Measurements from ENCODE around the gene C18orf63.

The C18orf63 gene

DNA sequence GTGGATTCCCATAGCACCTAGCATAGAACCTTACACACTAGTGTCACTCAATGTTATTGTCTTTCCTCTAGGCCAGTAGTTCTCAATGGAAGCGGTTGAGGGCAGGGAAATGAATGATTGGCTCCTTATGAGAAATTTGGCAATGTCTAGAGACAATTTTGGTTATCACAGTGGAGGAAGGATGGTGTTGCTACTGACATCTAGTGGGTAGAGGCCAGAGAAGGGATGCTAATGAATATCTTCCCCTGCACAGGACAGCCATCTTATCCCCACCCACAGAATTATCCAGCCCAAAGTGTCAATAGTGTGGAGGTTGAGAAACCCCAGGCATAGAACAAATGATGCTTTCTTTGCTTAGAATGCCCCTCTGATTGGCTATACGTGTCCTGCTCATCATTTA, 15.8 kb downstream of the C18orf63 start:
- DNase-seq, result no peak

DNA sequence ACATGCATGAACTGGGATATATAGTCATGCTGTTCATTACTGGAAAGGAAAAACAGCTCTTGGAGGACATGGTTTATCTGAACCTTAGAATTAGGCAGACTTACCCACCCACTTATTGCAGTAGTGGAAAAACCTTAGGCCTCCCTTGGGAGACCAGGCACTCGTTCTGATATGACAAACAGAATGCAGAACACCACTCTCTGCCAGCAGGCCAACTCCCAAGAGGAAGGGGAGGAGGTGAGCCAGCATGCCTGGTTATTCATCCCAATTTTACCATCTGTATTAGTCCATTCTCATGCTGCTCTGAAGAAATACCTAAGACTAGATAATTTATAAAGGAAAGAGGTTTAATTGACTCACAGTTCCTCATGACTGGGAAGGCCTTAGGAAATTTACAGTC, 17.5 kb downstream of the C18orf63 start:
- no peak for DNase-seq

GRCh38 chr18:74334242-74334893, 18.7 kb downstream of the C18orf63 start:
- DNase-seq, result no peak

DNA sequence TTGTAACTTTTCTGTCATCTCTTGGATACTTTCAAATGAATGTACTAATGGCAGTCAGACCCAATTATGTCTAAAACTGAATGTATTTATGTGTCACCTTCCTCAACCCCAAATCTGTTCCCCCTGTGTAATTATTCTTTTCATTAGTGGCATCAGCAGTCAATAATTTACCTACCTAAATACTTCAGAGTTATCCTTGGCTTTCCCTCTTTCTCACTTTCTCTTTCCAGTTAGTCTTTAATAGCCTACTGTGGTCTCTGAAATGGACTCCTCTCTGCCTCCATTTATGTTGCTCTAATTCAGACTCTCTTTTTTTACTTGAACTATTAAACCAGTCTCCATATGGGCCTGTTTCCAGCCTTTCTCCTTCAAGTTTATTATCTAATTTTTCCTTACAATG, 21.0 kb downstream of the C18orf63 start:
- DNase-seq, result no peak

GRCh38 chr18:74337155-74337911, 21.7 kb downstream of the C18orf63 start:
- DNase-seq, result no peak

- DNase-seq, result no peak
Observed at GRCh38 chr18:74337912-74338309, 22.3 kb downstream of the C18orf63 start.

- DNase-seq, result no peak
Observed at GRCh38 chr18:74342416-74343043, 26.9 kb downstream of the C18orf63 start.

DNA sequence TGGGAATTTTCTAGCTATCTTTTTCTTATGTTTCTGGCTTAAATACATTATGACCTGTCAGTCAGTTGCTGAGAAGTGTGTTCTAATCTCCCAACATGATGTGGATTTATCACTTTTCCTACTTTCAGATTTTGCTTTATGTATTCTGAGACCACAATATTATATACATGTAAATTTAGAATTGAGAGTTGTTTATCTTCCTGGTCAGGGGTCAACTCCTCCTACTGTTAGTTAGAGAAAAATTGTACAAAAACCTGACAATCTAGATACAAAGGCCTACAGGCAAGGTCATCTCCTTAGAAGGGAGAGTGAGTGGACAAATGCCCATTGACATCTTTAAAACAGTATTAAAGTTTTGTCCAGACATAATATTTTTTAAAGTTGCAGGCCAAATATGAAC, 30.6 kb downstream of the C18orf63 start:
- no peak for DNase-seq

- no peak for DNase-seq
Observed at GRCh38 chr18:74348581-74348980, 32.9 kb downstream of the C18orf63 start.

DNA sequence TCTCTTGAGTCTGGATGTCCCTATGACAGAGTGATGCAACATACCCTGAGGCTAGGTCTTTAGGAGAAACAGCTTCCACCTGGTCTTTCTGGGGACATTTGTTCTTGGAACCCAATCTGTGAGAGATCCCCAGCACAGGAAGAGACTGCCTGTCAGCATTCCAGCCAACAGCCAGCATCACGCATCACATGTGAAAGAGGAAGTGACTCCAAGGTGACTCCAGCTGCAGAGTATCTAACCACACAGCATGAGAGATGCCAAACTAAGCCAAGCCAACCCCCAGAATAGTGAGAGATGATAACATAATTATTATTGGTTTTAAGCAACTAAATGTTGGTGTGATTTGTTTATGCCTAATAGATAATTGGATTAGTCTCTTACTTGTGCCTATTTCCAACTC, 35.7 kb downstream of the C18orf63 start:
- DNase-seq, result no peak

- no peak for DNase-seq
Observed at GRCh38 chr18:74353169-74353775, 37.6 kb downstream of the C18orf63 start.

- no peak for DNase-seq
Observed at GRCh38 chr18:74356959-74357358, 41.3 kb downstream of the C18orf63 start.

DNA sequence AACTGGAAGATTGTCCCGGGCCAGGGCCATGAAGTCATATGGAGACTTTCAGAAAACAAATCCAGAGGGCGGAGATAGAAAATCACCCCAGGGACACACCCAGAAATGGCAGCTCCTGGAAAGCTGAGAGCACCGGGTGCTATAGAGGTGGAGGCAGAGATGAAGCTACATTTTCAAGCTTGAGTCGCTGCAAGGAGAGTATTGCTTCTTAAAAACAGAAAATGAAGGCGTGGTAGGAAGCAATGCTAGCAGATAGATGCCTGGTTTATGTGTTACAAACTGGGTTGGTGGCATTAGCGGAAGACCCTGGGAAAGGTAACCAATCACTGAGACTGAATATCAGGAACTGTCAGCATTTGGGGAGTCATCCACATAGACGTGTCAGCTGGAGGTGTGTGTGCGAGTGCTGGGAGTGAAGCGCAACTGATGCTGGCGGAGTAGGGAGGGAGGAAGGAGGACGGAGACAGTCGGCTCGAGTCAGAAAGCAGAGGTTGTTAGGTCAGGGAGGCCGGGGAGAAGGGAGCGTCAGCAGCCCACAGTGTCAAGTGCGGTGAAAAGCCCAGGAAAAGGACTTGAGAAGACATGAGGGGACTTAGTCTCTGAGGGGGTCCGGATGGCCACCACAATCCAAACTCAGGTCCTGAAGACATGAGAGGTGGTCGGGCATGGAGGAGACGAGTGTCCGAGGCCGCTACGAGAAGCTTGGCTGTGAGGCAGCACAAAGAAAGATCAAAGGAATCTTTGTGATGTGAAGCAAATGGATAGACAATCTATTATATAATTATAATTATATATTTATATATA, 45.4 kb downstream of the C18orf63 start:
- no peak for DNase-seq

GRCh38 chr18:74367905-74368304, 52.3 kb downstream of the C18orf63 start:
- no peak for DNase-seq

DNA sequence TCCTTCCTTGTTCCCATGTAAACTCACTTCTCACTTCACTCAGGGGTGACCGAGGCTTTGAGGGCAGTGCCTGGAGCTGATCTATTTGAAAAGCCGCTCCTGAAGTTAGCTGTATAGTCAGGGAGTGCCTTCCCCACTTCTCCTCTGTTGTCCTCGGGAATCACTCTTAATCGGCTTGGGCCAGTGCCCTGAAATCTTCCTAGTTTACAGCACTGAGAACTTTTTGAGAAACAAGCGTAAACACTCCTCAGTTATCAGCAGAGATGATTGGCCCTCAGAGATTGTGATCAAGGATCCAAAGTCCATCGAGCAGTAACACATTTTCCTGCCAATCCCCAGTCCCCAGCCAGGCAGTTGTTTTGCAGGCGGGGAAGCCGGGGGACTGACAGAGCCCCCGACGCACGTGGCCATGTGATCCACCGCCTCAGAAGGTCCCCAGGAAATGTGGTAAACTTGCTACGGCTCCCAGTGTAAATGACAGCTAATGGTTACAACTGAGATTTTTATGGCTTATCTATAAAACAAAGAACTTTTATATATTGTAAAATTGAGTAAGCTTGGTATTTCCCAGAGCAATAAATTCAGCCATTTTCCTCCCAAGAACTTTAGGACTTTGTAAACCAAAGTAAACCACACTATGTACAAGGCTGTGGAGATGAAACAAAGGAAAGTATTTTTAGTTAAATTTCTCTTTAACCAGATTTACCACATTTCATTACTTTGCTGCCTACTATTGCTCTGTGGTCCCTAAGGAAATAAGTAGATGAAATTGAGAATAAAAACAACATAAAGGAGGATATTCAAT, 53.5 kb downstream of the C18orf63 start:
- DNase-seq, result no peak

GRCh38 chr18:74370115-74370514, 54.5 kb downstream of the C18orf63 start:
- no peak for DNase-seq

GRCh38 chr18:74373428-74373827, 57.8 kb downstream of the C18orf63 start:
- DNase-seq, result no peak

DNA sequence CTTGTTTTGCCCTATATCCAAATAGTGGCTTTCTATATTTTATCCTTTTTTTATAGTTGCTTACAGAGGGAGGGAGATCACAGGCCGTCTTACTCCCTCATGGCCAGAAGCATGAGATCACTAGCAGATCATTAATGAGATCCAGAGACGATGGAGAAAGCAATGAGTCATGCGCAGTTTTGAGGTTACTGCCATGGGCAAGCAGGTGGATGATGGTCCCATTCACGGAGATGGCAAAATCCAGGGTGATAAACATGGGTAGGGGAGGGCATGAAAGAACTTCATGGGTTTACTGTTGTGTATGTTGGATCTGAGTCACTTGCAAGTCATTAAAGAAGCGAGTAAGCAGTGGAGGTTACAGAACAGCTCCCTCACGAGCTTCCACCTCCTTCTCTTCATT, 60.4 kb downstream of the C18orf63 start:
- no peak for DNase-seq

DNA sequence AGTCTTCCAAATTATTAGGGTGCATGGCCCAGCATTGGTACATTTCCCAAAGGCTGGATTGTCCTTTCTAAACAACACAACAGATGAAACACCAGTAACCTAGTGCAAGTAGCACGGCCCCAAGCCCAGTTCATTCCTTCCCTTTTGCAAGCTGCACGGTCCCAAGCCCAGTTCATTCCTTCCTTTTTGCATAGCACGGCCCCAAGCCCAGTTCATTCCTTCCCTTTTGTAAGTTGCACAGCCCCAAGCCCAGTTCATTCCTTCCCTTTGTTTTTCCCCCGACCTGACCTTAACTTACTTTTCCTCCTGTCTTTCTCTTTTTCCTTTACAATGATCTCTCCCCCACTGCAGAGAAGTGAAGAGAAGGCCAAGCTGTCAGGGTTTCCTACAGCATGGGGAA, 60.9 kb downstream of the C18orf63 start:
- no peak for DNase-seq

- DNase-seq, result no peak
Observed at GRCh38 chr18:74377776-74378175, 62.1 kb downstream of the C18orf63 start.

DNA sequence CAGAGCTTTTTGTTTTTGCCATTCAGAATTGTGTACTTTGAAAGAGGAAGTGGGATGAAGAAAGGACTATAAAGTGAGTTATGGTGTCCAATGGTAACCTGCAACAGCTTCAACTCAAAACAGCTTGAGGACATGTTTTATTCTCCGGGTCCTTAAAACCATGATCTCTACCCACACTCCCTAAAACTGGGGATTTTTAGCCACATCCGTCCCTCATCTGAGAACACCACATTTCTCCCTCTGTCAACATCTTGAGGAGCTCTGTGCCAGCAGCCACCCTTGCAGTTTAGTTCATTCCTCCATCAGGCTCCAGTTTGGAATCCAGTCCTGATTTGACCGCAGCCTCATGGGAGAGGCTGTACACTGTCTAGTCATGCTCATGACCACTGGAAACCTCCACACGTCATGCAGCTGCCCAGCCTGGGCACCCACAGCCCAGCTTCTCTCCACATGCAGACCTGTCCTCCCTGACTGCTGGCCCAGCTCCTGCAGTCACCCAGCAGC, 62.6 kb downstream of the C18orf63 start:
- DNase-seq, result no peak

GRCh38 chr18:74380916-74381315, 65.3 kb downstream of the C18orf63 start:
- no peak for DNase-seq
